ENCODE data around the gene MARCHF2. TPM values are rescaled to one million over a fixed set of nuclear protein-coding genes. Genes with fewer than 3 reads are reported as not detected.

The MARCHF2 gene, protein sequence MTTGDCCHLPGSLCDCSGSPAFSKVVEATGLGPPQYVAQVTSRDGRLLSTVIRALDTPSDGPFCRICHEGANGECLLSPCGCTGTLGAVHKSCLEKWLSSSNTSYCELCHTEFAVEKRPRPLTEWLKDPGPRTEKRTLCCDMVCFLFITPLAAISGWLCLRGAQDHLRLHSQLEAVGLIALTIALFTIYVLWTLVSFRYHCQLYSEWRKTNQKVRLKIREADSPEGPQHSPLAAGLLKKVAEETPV
- total RNA-seq (2022; extraction: Qiagen RNA extraction) = 15.9 to 20.8 TPM (median 20.4 TPM) in 5 replicates

GRCh38 chr19:8412783-8413628 is at the start of gene MARCHF2:
MARCHF2 (plus strand) TSS chr19:8413305; CDS start chr19:8421841, 8,536 bp downstream.

DNA sequence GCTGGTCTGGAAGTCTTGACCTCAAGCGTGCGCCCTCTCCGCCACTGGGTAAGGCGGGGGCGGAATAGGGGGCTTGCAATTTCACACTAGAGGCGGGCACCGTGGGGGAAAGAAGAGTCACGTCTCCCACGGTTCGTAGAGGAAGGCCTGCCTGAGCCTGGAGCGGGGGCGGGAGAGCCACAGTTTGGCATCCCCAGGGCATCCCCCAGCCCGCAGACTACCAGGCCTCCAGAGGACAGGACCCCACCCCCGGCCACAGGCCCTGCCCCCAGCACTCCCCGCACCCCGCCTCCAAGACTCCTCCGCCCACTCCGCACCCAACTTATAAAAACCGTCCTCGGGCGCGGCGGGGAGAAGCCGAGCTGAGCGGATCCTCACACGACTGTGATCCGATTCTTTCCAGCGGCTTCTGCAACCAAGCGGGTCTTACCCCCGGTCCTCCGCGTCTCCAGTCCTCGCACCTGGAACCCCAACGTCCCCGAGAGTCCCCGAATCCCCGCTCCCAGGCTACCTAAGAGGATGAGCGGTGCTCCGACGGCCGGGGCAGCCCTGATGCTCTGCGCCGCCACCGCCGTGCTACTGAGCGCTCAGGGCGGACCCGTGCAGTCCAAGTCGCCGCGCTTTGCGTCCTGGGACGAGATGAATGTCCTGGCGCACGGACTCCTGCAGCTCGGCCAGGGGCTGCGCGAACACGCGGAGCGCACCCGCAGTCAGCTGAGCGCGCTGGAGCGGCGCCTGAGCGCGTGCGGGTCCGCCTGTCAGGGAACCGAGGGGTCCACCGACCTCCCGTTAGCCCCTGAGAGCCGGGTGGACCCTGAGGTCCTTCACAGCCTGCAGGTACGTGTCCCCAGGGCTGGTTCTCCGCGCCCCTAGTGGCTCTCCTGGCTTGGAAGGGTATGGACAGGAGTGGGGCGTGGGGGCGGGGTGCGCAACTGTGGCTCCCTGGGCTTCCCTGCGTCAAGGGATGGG is 49.0 kb upstream of the MARCHF2 start, which contains the start of gene ANGPTL4:
ANGPTL4 (plus strand) TSS at position 353 of the 969 bp plus-strand sequence; CDS start at position 520, 167 bp downstream.

DNA sequence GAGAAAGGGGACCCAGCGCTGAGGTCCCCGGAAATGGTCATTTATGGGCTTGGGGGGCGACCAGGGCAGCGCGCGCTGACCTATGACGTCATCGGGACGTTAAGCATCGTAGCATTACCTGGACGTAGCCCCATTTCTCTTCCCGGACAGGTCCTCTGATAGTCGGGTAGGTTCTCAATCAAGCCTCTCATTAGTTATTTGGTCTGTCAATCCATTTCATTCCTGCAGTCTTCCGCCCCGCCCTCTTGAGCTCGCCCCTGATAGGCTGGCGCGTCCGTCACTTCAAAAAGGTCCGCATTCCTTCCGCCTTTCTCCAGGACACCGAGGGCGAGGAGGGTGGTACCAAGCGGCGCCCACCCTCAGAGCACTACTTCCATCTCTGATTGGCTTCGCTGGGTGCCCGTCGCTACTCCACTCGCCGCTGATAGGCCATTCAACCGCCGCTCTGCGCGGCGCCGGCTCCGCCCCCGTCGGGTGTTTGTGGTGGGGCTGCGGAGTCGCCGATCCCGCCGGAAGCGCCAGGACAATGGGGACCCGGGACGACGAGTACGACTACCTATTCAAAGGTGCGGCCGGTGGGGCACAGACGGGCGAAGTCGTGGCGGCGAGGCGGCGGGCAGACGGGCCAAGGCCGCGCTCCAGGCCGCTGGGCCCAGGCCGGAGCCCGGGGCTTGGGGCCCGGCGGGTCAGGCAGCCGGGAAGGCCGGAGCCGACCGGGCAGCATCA is 23.1 kb upstream of the MARCHF2 start, which contains the start of gene RAB11B:
RAB11B (plus strand) TSS at position 470 of the 726 bp plus-strand sequence; CDS start at position 527, 57 bp downstream.

DNA sequence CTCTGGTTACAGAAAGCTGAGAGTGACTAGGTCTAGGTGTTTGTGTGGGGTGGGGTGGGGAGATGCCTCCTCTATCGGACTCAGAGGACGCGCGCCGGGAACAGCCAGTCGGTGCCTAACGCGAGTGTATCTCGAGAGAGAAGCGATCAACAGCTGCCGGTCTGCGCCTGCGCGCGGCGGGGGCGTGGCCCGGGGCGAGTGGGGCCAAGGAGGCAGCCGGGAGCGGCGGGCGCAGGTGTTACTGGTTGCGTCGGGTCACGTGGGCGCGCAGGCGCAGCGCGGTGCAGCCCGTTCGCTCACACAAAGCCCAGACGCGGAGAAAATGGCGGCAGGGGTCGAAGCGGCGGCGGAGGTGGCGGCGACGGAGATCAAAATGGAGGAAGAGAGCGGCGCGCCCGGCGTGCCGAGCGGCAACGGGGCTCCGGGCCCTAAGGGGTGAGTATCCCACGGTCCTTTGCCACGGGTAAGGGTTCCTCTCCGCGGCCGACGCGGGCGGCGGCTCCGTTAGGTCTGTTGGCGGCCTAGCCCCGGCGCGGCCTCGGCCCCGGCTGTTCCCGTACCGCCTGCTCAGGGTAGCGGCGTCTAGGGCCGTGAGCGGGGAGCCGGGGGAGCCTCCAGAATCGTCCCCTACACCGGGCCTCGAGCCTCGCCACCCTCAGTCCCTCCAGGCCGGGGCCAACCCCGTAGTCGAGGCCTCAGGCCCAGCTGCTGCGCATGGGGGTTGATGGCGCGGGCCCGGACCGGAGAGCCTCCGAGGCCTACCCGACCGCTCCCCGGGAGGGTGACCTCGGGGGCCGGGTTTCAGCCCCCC is 31.8 kb downstream of the MARCHF2 start, which contains the start of gene HNRNPM:
HNRNPM (plus strand) TSS at position 299 of the 811 bp plus-strand sequence; CDS start at position 323, 24 bp downstream.

Other genes starting within 250 kb of the MARCHF2 start
- gene CERS4, start 203.9 kb upstream of the MARCHF2 start, total RNA-seq (2022; extraction: Qiagen RNA extraction) = 1.8 to 3.8 TPM (median 3.3 TPM) in 5 replicates
- gene CD320, start 104.9 kb upstream of the MARCHF2 start, total RNA-seq (2022; extraction: Qiagen RNA extraction) = 62.3 to 104 TPM (median 94.9 TPM) in 5 replicates
- 77.5 to 97.5 TPM (median 95.6 TPM) in 5 replicates for gene NDUFA7, start 91.9 kb upstream of the MARCHF2 start, total RNA-seq (2022; extraction: Qiagen RNA extraction)
- gene RPS28, start 91.8 kb upstream of the MARCHF2 start, total RNA-seq (2022; extraction: Qiagen RNA extraction) = 383 to 995 TPM (median 918 TPM) in 5 replicates
- 5.6 to 7.6 TPM (median 7.1 TPM) in 5 replicates for gene KANK3, start 70.0 kb upstream of the MARCHF2 start, total RNA-seq (2022; extraction: Qiagen RNA extraction)
- 550 to 726 TPM (median 658 TPM) in 5 replicates for gene ANGPTL4, start 49.1 kb upstream of the MARCHF2 start, total RNA-seq (2022; extraction: Qiagen RNA extraction)
- 100 to 115 TPM (median 101 TPM) in 5 replicates for gene RAB11B, start 22.9 kb upstream of the MARCHF2 start, total RNA-seq (2022; extraction: Qiagen RNA extraction)
- gene HNRNPM, start 31.7 kb downstream of the MARCHF2 start, total RNA-seq (2022; extraction: Qiagen RNA extraction) = 229 to 306 TPM (median 241 TPM) in 5 replicates
- 0.08 to 0.25 TPM (median 0.14 TPM) in 5 replicates for gene PRAM1, start 89.3 kb downstream of the MARCHF2 start, total RNA-seq (2022; extraction: Qiagen RNA extraction)
- 18.1 to 19.9 TPM (median 19.3 TPM) in 5 replicates for gene ZNF414, start 100.9 kb downstream of the MARCHF2 start, total RNA-seq (2022; extraction: Qiagen RNA extraction)
- gene MYO1F, start 164.1 kb downstream of the MARCHF2 start, total RNA-seq (2022; extraction: Qiagen RNA extraction) = 0.22 to 0.37 TPM (median 0.29 TPM) in 5 replicates
- 11.0 to 13.5 TPM (median 11.4 TPM) in 5 replicates for gene ADAMTS10, start 197.4 kb downstream of the MARCHF2 start, total RNA-seq (2022; extraction: Qiagen RNA extraction)
- not detected in 5 replicates for gene NFILZ, start 217.3 kb downstream of the MARCHF2 start, total RNA-seq (2022; extraction: Qiagen RNA extraction)

Data from A549 treated with AZD2906 at 1 μM for 4 hours (cell line).